Neuronal stem cell (in vitro differentiated cells): ENCODE data around the gene ZBTB5.

Experiments
- DNase-seq: peaks from one replicate; pipeline ENCODE4 v3.0.0-alpha.2; 2013; ENCODE audit warnings: low spot score
- H2AFZ ChIP-seq: one replicate; pipeline ENCODE4 v1.6.1; 2013; ENCODE audit warnings: mild to moderate bottlenecking, low read length, inconsistent platforms
- H2AK5ac ChIP-seq: 2 replicates; pipeline ENCODE4 v1.6.1; 2013; ENCODE audit warnings: low read depth, mild to moderate bottlenecking, inconsistent platforms, low read length, moderate library complexity, mixed read lengths
- H2BK120ac ChIP-seq: 2 replicates; pipeline ENCODE4 v1.6.1; 2013; ENCODE audit warnings: low read depth, mild to moderate bottlenecking, inconsistent platforms, low read length, moderate library complexity, mixed read lengths
- H2BK12ac ChIP-seq: one replicate; pipeline ENCODE4 v1.6.1; 2013; ENCODE audit warnings: low read length, inconsistent platforms
- H2BK15ac ChIP-seq: 2 replicates; pipeline ENCODE4 v1.6.1; 2013; ENCODE audit warnings: mild to moderate bottlenecking, low read length, inconsistent platforms, mixed read lengths
- H2BK5ac ChIP-seq: one replicate; pipeline ENCODE4 v1.6.1; 2013; ENCODE audit warnings: inconsistent platforms, mild to moderate bottlenecking, low read length, moderate library complexity
- H3K14ac ChIP-seq: one replicate; pipeline ENCODE4 v1.6.1; 2013; ENCODE audit warnings: low read length, inconsistent platforms
- H3K18ac ChIP-seq: 2 replicates; pipeline ENCODE4 v1.6.1; 2013; ENCODE audit warnings: low read length, inconsistent platforms
- H3K23ac ChIP-seq: 2 replicates; pipeline ENCODE4 v1.6.1; 2013; ENCODE audit warnings: low read depth, mild to moderate bottlenecking, mixed read lengths, low read length, inconsistent platforms; ENCODE audit not compliant: poor library complexity
- H3K27ac ChIP-seq: replicated peaks from 3 replicates; pipeline ENCODE4 v1.5.1; 2013; ENCODE audit warnings: low read length, inconsistent platforms
- H3K27me3 ChIP-seq, 3 experiments: 2 replicates each; pipeline ENCODE4 v1.6.1; 2013; ENCODE audit warnings: low read length in 3 of 3, mild to moderate bottlenecking in 2 of 3, inconsistent platforms in 1 of 3, low read depth in 1 of 3, mixed read lengths in 1 of 3, moderate library complexity in 1 of 3; ENCODE audit not compliant: control insufficient read depth in 3 of 3, insufficient read depth in 3 of 3
- H3K36me3 ChIP-seq, 2 donors: replicated peaks in 1 of 2; 2 replicates each; pipeline ENCODE4 v1.6.1; 2013; ENCODE audit warnings: low read length in 2 of 2; ENCODE audit not compliant: control insufficient read depth in 2 of 2, insufficient read depth in 2 of 2
- H3K4ac ChIP-seq: 2 replicates; pipeline ENCODE4 v1.6.1; 2013; ENCODE audit warnings: inconsistent platforms, mild to moderate bottlenecking, low read length, moderate library complexity
- H3K4me1 ChIP-seq, 2 donors: 1 replicate in 1 of 2; 2 replicates in 1 of 2; pipeline ENCODE4 v1.6.1; 2013; ENCODE audit warnings: low read length in 2 of 2, low read depth in 1 of 2; ENCODE audit not compliant: control insufficient read depth in 2 of 2, insufficient read depth in 1 of 2
- H3K4me2 ChIP-seq: one replicate; pipeline ENCODE4 v1.6.1; 2013; ENCODE audit warnings: mild to moderate bottlenecking, low read length, inconsistent platforms; ENCODE audit not compliant: insufficient read depth, poor library complexity, severe bottlenecking
- H3K4me3 ChIP-seq, 2 donors: 2 replicates each; pipeline ENCODE4 v1.5.1; 2013; ENCODE audit warnings: low read length in 2 of 2, mild to moderate bottlenecking in 2 of 2, inconsistent platforms in 1 of 2, moderate library complexity in 1 of 2
- H3K79me1 ChIP-seq: one replicate; pipeline ENCODE4 v1.6.1; 2013; ENCODE audit warnings: low read depth, mild to moderate bottlenecking, inconsistent platforms, low read length, moderate library complexity
- H3K9ac ChIP-seq: one replicate; pipeline ENCODE4 v1.6.1; 2013; ENCODE audit warnings: mild to moderate bottlenecking, low read depth, low read length, inconsistent platforms; ENCODE audit not compliant: poor library complexity
- H3K9me3 ChIP-seq, 2 donors: replicated peaks in 1 of 2; 2 replicates each; pipeline versions ENCODE3 to v1.6.1; 2013; ENCODE audit warnings: low read length in 2 of 2, mild to moderate bottlenecking in 2 of 2, inconsistent platforms in 1 of 2, low read depth in 1 of 2, mixed read lengths in 1 of 2, moderate library complexity in 1 of 2; ENCODE audit not compliant: control insufficient read depth in 2 of 2, insufficient read depth in 1 of 2
- H4K8ac ChIP-seq: one replicate; pipeline ENCODE4 v1.6.1; 2013; ENCODE audit warnings: low read depth, mild to moderate bottlenecking, inconsistent platforms, low read length, moderate library complexity
- H4K91ac ChIP-seq: one replicate; pipeline ENCODE4 v1.6.1; 2013; ENCODE audit warnings: low read length, low read depth, mild to moderate bottlenecking, inconsistent platforms; ENCODE audit not compliant: poor library complexity
- WGBS, 2 donors: extraction: QIAGEN DNeasy Blood & Tissue Kit; methylation state at CpG; one replicate each; pipeline ENCODE4 v1.1.7; 2013; ENCODE audit warnings: missing lambda C conversion rate in 2 of 2, mixed read lengths in 1 of 2; ENCODE audit not compliant: insufficient read length in 2 of 2, insufficient replicate concordance in 1 of 2; ENCODE audit errors: extremely low coverage in 2 of 2; 5-methylcytosine and 5-hydroxymethylcytosine counted together

The ZBTB5 gene

DNA sequence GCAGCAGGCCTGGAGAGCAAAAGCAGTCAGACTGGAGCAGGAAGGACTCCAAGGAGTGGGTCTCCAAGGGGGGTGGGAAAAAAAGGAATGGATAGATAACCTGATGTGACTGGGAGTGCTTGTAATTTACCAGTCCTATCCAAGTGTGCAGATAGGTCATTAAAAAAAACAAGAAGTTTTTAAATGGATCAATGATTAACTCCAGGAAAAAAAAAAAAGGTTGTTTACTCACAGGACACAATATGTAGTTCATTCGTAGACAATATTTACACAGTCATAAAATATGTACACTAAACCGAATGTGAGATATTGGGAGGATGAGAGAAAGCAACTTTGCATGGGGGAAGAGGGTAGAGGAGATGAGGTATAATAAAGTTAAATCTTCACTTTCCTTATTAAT is 20.4 kb downstream of the ZBTB5 start:
- Histone ChIP-seq H2BK15ac (no peak overlapping the region), H3K9me3 (no peaks in the 10 kb centered on the region), H2BK120ac (no peak overlapping the region), H4K91ac (no peak overlapping the region), H3K79me1 (peaks cover 11% of the 10 kb centered on the region), H4K8ac (no peak overlapping the region), H3K9ac (no peak overlapping the region), H3K4ac (no peak overlapping the region), H3K23ac (no peak overlapping the region), H2AFZ (no peak overlapping the region), H3K4me3 (no peak overlapping the region), H3K18ac (no peak overlapping the region), H3K14ac (no peak overlapping the region), H2BK12ac (no peak overlapping the region), H3K27me3 (no peaks in the 10 kb centered on the region), H2BK5ac (no peak overlapping the region), H3K4me1 (peaks cover 0 to 4% of the 10 kb centered on the region in 2 donors), H3K36me3 (peaks cover 24 to 81% of the 10 kb centered on the region in 2 donors), H3K27ac (no peak overlapping the region), H2AK5ac (no peak overlapping the region), H3K4me2 (no peak overlapping the region)
- WGBS, 2 donors: no CpG with 5 or more reads among the region's 2 CpGs
- no peak for DNase-seq

DNA sequence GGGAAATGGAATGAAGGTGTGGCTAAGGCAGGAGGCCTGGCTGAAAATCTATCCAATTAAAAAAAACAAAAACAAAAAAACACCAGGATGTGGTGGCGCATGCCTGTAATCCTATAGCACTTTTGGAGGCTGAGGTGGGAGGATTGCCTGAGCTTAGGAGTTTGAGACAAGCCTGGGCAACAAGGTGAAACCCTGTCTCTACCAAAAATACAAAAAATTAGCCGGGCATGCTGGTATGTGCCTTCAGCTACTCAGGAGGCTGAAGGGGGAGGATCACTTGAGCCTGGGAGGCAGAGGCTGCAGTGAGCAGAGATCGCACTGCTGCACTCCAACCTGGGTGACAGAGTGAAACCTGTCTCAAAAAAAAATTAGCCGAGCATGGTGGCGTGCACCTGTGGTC is 21.7 kb downstream of the ZBTB5 start:
- Histone ChIP-seq H2BK15ac (no peak overlapping the region), H3K4ac (no peak overlapping the region), H3K27me3 (no peaks in the 10 kb centered on the region), H3K23ac (no peak overlapping the region), H2BK12ac (no peak overlapping the region), H4K91ac (no peak overlapping the region), H4K8ac (no peak overlapping the region), H3K9me3 (no peaks in the 10 kb centered on the region), H2BK120ac (no peak overlapping the region), H3K4me1 (no peaks in the 10 kb centered on the region), H3K18ac (no peak overlapping the region), H3K9ac (no peak overlapping the region), H2AFZ (no peak overlapping the region), H3K79me1 (peaks cover 7% of the 10 kb centered on the region), H2AK5ac (no peak overlapping the region), H3K4me2 (no peak overlapping the region), H3K27ac (no peak overlapping the region), H2BK5ac (no peak overlapping the region), H3K4me3 (no peak overlapping the region), H3K14ac (no peak overlapping the region), H3K36me3 (peaks cover 29 to 84% of the 10 kb centered on the region in 2 donors)
- WGBS, 2 donors: no CpG with 5 or more reads among the region's 5 CpGs
- DNase-seq: no peak

DNA sequence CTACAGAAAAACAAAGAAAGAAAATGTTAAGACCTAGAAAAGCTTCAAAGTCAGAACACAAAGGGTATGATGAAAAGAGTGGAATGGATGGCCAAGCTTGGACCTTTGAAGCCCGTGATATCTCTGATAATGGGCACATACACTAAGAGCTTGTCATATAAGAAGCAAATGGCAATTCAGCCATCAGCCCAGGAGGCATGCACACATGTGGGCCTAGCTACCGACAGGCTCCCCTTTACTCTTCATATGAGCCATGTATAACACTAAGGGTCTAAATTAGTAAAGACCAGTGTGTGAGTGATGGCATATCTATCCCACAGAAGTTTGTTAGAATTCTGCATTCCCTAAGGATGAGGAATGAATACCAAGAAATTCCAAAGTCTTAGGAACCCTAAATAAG is 22.7 kb downstream of the ZBTB5 start:
- H2BK12ac ChIP-seq: no peak overlapping the region
- H3K4me2 ChIP-seq: no peak overlapping the region
- H2BK15ac ChIP-seq: no peak overlapping the region
- H3K79me1 ChIP-seq: peaks cover 7% of the 10 kb centered on the region
- H3K9me3 ChIP-seq: no peaks in the 10 kb centered on the region
- no peak overlapping the region for H4K91ac ChIP-seq
- no peak overlapping the region for H3K14ac ChIP-seq
- no peak overlapping the region for H2AFZ ChIP-seq
- no peak overlapping the region for H3K23ac ChIP-seq
- no peak for DNase-seq
- no CpG with 5 or more reads among the region's 2 CpGs for WGBS, 2 donors
- no peak overlapping the region for H3K4me3 ChIP-seq
- no peak overlapping the region for H3K4ac ChIP-seq
- H3K27ac ChIP-seq: no peak overlapping the region
- no peak overlapping the region for H2BK120ac ChIP-seq
- H3K36me3 ChIP-seq: peaks cover 35 to 85% of the 10 kb centered on the region in 2 donors
- H2AK5ac ChIP-seq: no peak overlapping the region
- no peaks in the 10 kb centered on the region for H3K4me1 ChIP-seq
- H3K18ac ChIP-seq: no peak overlapping the region
- H2BK5ac ChIP-seq: no peak overlapping the region
- H4K8ac ChIP-seq: no peak overlapping the region
- no peak overlapping the region for H3K9ac ChIP-seq
- no peaks in the 10 kb centered on the region for H3K27me3 ChIP-seq

DNA sequence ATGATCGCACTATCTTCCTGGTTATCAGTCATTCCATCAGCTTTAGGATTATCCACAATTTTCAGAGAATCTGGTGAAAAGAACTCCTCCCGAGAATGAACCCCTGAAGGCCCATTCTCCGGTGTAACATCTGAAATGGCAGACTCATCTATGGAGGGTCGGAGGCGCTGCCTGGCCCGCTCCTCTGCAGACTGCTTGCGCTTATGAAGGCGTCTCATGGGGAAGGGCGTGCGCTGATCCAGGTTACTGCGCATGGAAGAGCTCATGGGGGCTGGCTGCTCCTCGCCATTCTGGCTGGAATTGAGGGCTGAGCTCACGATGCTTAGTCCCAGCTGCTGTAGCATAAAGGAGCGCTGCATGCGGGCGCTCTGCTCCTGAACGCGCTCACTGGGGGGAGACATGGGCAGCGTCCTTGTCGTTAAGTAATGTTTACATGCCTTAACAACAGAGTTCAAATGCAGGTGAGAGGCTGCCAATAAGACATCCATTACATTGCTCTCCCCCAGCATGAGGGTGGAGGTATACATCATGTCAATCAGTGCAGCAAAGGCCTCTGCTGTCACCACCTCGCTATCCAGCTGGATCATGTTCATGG is 23.4 kb downstream of the ZBTB5 start:
- no peak overlapping the region for H2AFZ ChIP-seq
- peaks cover 7% of the 10 kb centered on the region for H3K79me1 ChIP-seq
- no peak overlapping the region for H3K27ac ChIP-seq
- no peak overlapping the region for H3K9ac ChIP-seq
- H2BK120ac ChIP-seq: no peak overlapping the region
- no CpG with 5 or more reads among the region's 21 CpGs for WGBS, 2 donors
- H4K91ac ChIP-seq: peak overlapping the region; percentile 56
- no peak overlapping the region for H4K8ac ChIP-seq
- H3K23ac ChIP-seq: no peak overlapping the region
- H3K4me3 ChIP-seq: no peak overlapping the region
- no peak overlapping the region for H2BK12ac ChIP-seq
- no peak overlapping the region for H2AK5ac ChIP-seq
- peak overlapping the region; percentile 18 for H2BK5ac ChIP-seq
- H3K4me1 ChIP-seq: no peaks in the 10 kb centered on the region
- no peaks in the 10 kb centered on the region for H3K9me3 ChIP-seq
- H3K14ac ChIP-seq: no peak overlapping the region
- H3K18ac ChIP-seq: no peak overlapping the region
- H3K4ac ChIP-seq: no peak overlapping the region
- no peak overlapping the region for H2BK15ac ChIP-seq
- peaks cover 40 to 85% of the 10 kb centered on the region in 2 donors for H3K36me3 ChIP-seq
- no peak overlapping the region for H3K4me2 ChIP-seq
- DNase-seq: no peak
- H3K27me3 ChIP-seq: no peaks in the 10 kb centered on the region
